ENCODE measurements around the gene IL12A. TPM values are rescaled to one million over a fixed set of nuclear protein-coding genes. Genes with fewer than 3 reads are reported as not detected.

Gene IL12A
- total and polyA plus RNA-seq, 2 of the 8 experiments (the other 6 are each of a cell fraction or from before 2014, with no cell fraction given), result 0.41 to 0.92 TPM

GRCh38 chr3:159960188-159961148 lies 28.2 kb upstream of the IL12A start (continued):
- TF ChIP-seq SAP30 (IDR thresholded peaks at IDR 0.05; ENCODE audit: insufficient read depth, insufficient replicate concordance, low read length) (no peak), E2F6 (IDR thresholded peaks at IDR 0.05) (no peak)
